Stimulated activated CD8-positive, alpha-beta memory T cell treated with anti-CD3 and anti-CD28 coated beads, Interleukin-7, amount 100 ng/mL, for 48 hours (primary cell): ENCODE results near the gene EXOC4.
A peak's percentile ranks its signal among the peaks of the same experiment; 100 is the strongest.
"Not testable (repeated sequence)": the region's sequence is repeated elsewhere in the genome, so short reads cannot be mapped to it uniquely, and the experiment has no call there.

Experiments
- DNase-seq, 2 donors: peaks; one replicate each; pipeline ENCODE4 v3.0.0-alpha.2; 2020; ENCODE audit warnings: low read depth in 1 of 2; ENCODE audit errors: extremely low read depth in 1 of 2

The EXOC4 gene

GRCh38 chr7:133252858-133253518 lies at the start of gene EXOC4:
Gene EXOC4, plus strand, starts transcription at chr7:133253078.
- peak; percentile 68 to 89 for DNase-seq

- DNase-seq: no peak
These were observed 49.4 kb upstream of the EXOC4 start for GRCh38 chr7:133203490-133203889.

- no peak for DNase-seq
These were observed 45.2 kb upstream of the EXOC4 start for GRCh38 chr7:133207687-133208086.

- not testable (repeated sequence) for DNase-seq
These were observed 42.1 kb upstream of the EXOC4 start for GRCh38 chr7:133210817-133211216.

GRCh38 chr7:133213772-133214171 lies 39.1 kb upstream of the EXOC4 start:
- DNase-seq: not testable (repeated sequence)

- DNase-seq: no peak
These were observed 35.1 kb upstream of the EXOC4 start for GRCh38 chr7:133217773-133218172.

- DNase-seq: peak in 1 of 2 donors; percentile 16
These were observed 22.2 kb upstream of the EXOC4 start for GRCh38 chr7:133230591-133231194.

GRCh38 chr7:133233142-133233541 lies 19.7 kb upstream of the EXOC4 start:
- no peak for DNase-seq

- DNase-seq: no peak
These were observed 17.7 kb upstream of the EXOC4 start for GRCh38 chr7:133234961-133235875.

GRCh38 chr7:133237545-133237944 lies 15.3 kb upstream of the EXOC4 start:
- DNase-seq: no peak

- no peak for DNase-seq
These were observed 12.6 kb upstream of the EXOC4 start for GRCh38 chr7:133240302-133240701.

GRCh38 chr7:133246558-133246957 lies 6.3 kb upstream of the EXOC4 start:
- no peak for DNase-seq

GRCh38 chr7:133248901-133249300 lies 4.0 kb upstream of the EXOC4 start:
- no peak for DNase-seq

GRCh38 chr7:133252506-133252857 lies 396 bp upstream of the EXOC4 start:
- no peak for DNase-seq

- no peak for DNase-seq
These were observed 619 bp downstream of the EXOC4 start for GRCh38 chr7:133253519-133253875.

GRCh38 chr7:133255486-133255885 lies 2.6 kb downstream of the EXOC4 start:
- DNase-seq: no peak

- DNase-seq: no peak
These were observed 5.3 kb downstream of the EXOC4 start for GRCh38 chr7:133258174-133258573.

- no peak for DNase-seq
These were observed 12.9 kb downstream of the EXOC4 start for GRCh38 chr7:133265821-133266220.

GRCh38 chr7:133268355-133268754 lies 15.5 kb downstream of the EXOC4 start:
- DNase-seq: no peak

GRCh38 chr7:133272336-133272735 lies 19.5 kb downstream of the EXOC4 start:
- DNase-seq: no peak

GRCh38 chr7:133273227-133273626 lies 20.3 kb downstream of the EXOC4 start:
- DNase-seq: no peak

- DNase-seq: no peak
These were observed 21.4 kb downstream of the EXOC4 start for GRCh38 chr7:133274265-133274664.
